Endothelial cell of umbilical vein (primary cell): Measurements from ENCODE around the gene TAS1R3.

Experiments used
- CTCF ChIP-seq, 2 donors: IDR thresholded peaks; 1 replicate in 1 of 2; 2 replicates in 1 of 2; pipeline ENCODE4 v1.5.1; 2011; ENCODE audit warnings: low read length in 2 of 2, mild to moderate bottlenecking in 2 of 2, moderate library complexity in 2 of 2, control low read depth in 1 of 2, inconsistent platforms in 1 of 2, low read depth in 1 of 2; ENCODE audit not compliant: insufficient read depth in 1 of 2; ENCODE audit errors: extremely low read depth in 1 of 2
- EZH2 ChIP-seq: IDR thresholded peaks from 2 replicates; pipeline ENCODE4 v1.6.1; 2012; ENCODE audit warnings: borderline replicate concordance, low read depth, mild to moderate bottlenecking, moderate library complexity, low read length, inconsistent platforms; ENCODE audit not compliant: severe bottlenecking
- GATA2 ChIP-seq: IDR thresholded peaks from 2 replicates; pipeline ENCODE4 v1.7.0; 2011; ENCODE audit warnings: low read depth, mild to moderate bottlenecking, moderate library complexity, mixed read lengths, low read length; ENCODE audit not compliant: insufficient read length, insufficient read depth
- JUN ChIP-seq: IDR thresholded peaks from 2 replicates; pipeline ENCODE4 v1.6.1; 2011; ENCODE audit warnings: borderline replicate concordance, low read depth; ENCODE audit not compliant: insufficient read length, insufficient read depth
- MAX ChIP-seq: IDR thresholded peaks from 2 replicates; pipeline ENCODE4 v1.6.1; 2011; ENCODE audit not compliant: insufficient read depth, insufficient read length
- POLR2A ChIP-seq: IDR thresholded peaks from 2 replicates; pipeline ENCODE4 v1.6.1; 2012; ENCODE audit warnings: low read depth, mild to moderate bottlenecking, control low read depth, low read length
- POLR2AphosphoS5 ChIP-seq: IDR thresholded peaks from 2 replicates; pipeline ENCODE4 v1.6.1; 2012; ENCODE audit warnings: low read depth, mild to moderate bottlenecking, control low read depth, low read length, moderate library complexity; ENCODE audit not compliant: insufficient read depth

DNA sequence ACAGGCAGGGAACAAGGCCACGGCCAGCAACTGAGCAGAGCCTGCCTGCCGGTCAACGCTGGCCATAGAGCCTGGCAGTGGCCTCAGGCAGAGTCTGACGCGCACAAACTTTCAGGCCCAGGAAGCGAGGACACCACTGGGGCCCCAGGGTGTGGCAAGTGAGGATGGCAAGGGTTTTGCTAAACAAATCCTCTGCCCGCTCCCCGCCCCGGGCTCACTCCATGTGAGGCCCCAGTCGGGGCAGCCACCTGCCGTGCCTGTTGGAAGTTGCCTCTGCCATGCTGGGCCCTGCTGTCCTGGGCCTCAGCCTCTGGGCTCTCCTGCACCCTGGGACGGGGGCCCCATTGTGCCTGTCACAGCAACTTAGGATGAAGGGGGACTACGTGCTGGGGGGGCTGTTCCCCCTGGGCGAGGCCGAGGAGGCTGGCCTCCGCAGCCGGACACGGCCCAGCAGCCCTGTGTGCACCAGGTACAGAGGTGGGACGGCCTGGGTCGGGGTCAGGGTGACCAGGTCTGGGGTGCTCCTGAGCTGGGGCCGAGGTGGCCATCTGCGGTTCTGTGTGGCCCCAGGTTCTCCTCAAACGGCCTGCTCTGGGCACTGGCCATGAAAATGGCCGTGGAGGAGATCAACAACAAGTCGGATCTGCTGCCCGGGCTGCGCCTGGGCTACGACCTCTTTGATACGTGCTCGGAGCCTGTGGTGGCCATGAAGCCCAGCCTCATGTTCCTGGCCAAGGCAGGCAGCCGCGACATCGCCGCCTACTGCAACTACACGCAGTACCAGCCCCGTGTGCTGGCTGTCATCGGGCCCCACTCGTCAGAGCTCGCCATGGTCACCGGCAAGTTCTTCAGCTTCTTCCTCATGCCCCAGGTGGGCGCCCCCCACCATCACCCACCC, at the start of gene TAS1R3:
- no peak for TF ChIP-seq POLR2A
- TF ChIP-seq CTCF (IDR thresholded peaks at IDR 0.05; ENCODE audit: extremely low read depth in 1 of 2, insufficient read depth in 1 of 2, low read depth in 1 of 2, low read length in 2 of 2): no peak
- peak; percentile 28 for TF ChIP-seq POLR2AphosphoS5
- TF ChIP-seq JUN: no peak
- TF ChIP-seq MAX: no peak
- TF ChIP-seq GATA2: no peak
- no peak for TF ChIP-seq EZH2
